Stimulated activated CD4-positive, alpha-beta T cell treated with anti-CD3 and anti-CD28 coated beads, Interleukin-12 subunit alpha, Interleukin-12 subunit beta, amount 100 ng/mL, for 24 hours (primary cell): ENCODE data around the gene ZNF628.
"Not testable (repeated sequence)": the region's sequence is repeated elsewhere in the genome, so short reads cannot be mapped to it uniquely, and the experiment has no call there.

ENCODE experiments used
- DNase-seq, 2 experiments: peaks; one replicate each; pipeline ENCODE4 v3.0.0-alpha.2; 2020; ENCODE audit warnings: low read depth in 2 of 2

The ZNF628 gene

DNA sequence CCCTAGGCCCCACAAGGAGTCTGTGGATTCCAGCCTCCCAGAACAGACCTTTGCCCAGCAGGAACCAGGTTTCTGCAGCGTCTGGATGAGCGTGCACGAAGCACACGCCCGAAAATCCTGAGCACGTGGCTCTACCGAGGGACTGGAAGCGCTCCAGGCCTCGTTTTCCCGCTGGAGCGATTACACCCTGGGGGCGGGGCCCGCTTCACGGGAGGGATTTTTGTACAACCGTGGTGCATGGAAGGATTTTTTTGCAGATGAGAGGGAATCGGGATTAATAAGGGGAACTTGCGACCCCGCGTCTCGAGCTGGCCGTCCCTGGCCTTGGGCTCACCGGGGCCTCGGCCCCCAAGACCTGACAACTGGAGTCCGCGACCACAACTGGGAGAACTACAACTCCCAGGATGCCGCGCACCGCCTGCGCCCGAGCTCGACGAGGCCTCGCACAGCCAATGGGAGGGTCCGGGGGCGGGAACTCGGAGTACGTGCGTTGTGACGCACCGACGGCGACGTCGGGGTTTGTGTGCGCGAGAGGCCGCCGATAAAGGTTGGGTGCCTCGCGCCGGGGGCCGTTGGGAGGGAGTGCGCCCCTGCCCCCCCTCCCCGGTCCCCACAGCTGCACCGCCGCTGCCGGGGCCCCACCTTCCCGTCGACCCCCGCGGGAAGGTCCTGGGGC is at the start of gene ZNF628:
Gene ZNF628, plus strand, starts transcription at position 518 of the 676 bp plus-strand sequence. CDS start 3,294 bp downstream, outside the sequence.
- DNase-seq: peak; percentile 93 to 97

DNA sequence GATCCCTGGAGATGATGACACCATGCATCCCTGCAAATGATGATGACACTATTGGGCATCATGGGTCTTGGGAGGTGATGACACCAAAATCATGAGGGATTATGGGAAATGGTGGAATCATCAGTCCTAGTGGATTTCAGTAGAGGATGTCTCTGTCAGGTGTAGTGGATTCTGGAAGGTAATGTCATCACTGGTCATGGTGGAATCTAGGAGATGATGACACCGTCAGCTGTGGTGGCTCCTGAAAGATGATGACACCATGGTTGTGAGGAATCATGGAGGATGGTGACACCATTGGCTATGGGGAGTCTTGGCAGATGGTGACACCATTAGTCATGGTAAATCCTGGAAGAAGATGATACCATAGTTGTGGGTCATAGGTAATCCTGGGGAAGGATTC is 45.2 kb upstream of the ZNF628 start:
- no peak for DNase-seq

DNA sequence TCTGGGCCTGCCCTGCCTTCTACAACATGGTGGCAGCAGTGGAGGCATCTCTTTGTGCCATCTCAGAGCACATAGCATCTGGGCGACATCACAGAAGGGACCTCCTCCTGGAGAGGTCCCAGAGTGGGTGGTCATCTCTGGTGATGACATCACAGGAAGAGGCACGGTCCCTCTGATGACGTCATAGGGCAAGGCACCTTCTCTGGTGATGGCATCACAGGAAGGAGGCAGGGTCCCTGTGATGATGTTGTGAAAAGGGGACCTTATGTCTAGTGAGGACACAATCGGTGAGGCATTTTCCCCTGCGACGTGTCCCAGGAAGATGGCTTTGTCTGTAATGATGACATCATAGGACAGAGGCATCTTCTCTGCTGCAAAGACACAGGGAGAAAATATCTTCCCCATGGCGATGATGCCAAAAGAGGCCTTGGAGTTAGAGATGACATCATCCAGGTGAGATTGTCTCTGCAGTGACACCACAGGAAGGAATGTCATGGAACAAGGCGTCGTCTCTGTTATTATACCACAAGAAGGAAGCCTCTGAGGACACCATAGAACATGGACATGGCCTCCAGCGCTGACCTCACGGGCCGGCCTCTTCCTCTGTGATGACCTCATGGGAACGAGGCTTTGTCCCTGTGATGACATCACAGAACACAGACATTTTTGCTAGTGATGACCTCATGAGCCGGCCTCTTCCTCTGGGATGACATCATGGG is 44.0 kb upstream of the ZNF628 start:
- DNase-seq: no peak

DNA sequence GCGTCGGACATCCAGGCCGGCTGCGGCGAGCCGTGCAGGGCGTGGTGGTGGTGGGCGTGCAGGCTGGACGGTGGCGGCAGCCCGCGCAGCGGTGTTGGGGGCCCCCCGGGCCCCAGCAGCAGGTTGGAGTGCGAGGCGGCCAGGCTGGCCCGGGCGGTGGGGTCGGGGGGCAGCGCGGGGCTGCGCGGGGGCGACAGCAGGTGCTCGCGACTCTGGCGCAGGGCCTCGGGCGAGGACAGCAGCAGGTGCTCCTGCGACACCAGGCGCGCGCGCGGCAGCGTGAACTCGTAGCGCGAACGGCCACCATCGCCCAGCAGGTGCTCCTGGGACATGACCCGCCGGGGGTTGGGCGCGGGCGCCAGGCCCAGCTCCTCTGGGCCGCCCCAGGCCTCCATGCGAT is 43.1 kb upstream of the ZNF628 start:
- DNase-seq: no peak

DNA sequence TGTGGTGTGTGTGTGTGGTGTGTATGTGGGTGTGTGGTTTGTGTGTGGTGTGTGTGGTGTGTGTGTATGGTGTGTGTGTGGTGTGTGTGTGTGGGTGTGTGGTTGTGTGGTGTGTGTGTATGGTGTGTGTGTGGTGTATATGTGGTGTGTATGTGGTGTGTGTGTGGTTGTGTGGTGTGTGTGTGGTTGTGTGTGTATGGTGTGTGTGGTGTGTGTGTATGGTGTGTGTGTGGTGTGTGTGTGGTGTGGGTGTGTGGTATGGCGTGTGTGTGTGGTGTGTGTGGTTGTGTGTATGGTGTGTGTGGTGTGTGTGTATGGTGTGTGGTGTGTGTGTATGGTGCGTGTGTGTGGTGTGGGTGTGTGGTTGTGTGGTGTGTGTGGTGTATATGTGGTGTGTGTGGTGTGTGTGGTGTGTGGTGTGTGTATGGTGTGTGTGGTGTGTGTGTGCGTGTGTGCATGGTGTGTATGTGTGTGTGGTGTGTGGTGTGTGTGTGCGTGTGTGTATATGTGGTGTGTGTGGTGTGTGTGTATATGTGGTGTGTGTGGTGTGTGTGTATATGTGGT is 42.0 kb upstream of the ZNF628 start:
- DNase-seq: no peak

DNA sequence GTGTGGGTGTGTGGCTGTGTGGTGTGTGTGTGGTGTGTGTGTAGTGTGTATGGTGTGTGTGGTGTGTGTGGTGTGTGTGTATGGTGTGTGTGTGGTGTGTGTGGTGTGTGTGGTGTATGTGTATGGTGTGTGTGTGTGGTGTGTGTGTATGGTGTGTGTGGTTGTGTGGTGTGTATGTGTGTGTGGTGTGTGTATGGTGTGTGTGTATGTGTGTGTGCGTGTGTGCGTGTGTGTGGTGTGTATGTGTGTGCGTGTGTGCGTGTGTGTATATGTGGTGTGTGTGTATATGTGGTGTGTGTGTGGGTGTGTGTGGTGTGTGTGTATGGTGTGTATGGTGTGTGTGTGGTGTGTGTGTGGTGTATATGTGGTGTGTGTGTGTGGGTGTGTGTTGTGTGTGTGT is 41.4 kb upstream of the ZNF628 start:
- no peak for DNase-seq

DNA sequence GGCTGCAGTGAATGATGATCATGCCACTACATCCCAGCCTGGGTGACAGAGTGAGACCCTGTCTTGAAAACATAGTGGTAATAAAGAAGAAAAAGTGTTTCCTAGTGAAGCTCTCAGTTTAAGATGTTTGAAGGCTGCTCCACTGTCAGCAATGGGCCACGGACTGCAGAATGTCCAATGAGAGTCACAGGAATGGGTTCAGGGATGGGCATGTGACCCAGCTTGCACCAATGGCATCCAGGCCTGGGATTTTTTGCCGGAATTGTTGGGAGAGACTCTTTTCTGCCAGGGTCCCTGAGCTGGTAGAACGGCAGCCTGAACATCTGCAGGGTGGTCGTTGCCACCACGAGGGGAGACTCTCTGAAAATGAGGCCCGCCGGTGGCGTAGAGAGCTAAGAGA is 39.6 kb upstream of the ZNF628 start:
- DNase-seq: no peak

DNA sequence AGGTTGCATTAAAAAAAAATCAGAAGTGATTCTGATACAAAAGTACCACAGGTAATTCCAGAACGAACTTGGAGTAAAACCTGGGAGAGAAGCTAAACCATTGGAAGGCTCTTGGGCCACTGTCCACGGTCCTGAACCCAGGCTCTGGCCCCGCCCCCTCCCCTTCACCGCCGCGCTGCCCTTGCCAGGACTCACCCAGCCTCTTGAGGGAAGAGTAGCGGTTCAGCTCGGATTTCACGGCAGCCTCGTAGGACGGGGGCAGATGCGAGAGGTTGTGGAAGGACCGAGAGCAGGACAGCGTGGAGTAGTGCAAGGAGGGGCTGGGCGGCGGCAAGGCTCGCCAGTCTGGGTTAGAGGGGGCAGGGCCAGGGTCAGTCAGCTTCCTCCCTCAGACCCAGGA is 39.0 kb upstream of the ZNF628 start:
- DNase-seq: no peak

DNA sequence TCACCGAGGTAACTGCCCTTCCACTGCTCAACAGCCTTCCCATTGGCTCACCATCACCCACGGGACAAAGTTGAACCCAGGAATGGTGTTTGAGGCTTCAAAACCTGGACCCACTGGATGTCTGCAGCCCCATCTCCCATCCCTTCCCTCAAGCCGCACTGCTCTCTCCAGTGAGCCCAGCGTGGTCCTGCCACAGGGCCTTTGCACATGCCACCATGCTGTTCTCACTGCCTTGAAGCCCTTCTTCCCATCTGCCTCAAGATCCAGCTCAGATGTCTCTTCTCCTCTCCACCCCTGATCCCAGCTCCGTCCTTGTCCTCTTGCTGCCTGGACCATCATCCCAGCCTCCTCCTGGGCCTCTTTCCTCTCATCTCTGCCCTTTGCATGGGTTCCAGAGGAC is 37.4 kb upstream of the ZNF628 start:
- no peak for DNase-seq

DNA sequence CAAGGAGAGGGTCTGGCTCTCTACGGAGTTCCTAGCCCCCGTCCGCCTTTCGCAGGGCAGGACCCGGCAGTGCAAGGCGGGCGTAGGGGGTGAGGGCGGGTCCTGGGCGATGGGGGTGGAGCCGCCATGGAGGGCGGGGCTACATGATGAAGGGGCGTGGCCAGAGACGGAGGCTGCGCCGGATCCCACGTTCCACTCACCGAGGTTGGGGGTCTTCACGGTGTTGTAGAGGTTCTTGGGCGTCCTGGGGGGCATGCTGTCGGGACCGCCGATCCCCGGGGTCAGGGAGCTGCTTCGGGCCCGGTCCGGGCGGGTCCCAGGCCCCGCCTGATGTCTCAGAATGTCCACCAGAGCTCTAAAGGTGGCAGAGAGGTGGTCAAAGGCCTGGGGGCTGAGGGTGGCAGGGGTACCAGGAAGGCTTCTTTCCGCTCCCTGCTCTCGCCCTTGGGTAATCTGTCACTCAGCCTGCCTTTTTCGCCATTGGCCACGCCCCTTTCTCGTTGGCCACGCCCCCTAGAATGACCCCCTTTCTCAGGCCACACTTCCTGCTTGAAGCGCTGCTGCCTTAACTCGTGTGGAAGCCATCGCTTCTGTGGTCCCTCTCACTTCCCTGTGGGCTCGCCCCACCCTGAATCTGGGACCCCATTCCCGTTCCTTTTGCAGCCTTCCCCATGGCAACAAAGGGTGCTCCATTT is 35.9 kb upstream of the ZNF628 start:
- no peak for DNase-seq

DNA sequence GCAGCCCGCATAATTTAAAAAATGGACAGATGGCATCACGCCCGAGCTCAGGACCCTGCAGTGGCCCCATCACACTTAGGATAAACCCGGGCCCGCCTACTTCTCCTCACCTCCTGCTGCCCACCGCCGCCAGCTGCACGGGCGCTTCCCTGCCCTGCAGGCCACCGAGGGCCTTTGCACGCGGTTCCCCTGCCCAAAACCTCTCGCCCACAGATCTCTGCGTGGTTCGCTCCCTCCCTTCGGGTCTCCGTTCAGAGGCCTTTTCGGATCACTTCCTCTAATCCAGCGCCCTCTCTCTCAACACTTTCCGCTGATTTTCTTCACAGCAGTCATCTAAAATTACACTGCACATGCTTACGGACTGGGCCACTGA is 35.1 kb upstream of the ZNF628 start:
- no peak for DNase-seq

DNA sequence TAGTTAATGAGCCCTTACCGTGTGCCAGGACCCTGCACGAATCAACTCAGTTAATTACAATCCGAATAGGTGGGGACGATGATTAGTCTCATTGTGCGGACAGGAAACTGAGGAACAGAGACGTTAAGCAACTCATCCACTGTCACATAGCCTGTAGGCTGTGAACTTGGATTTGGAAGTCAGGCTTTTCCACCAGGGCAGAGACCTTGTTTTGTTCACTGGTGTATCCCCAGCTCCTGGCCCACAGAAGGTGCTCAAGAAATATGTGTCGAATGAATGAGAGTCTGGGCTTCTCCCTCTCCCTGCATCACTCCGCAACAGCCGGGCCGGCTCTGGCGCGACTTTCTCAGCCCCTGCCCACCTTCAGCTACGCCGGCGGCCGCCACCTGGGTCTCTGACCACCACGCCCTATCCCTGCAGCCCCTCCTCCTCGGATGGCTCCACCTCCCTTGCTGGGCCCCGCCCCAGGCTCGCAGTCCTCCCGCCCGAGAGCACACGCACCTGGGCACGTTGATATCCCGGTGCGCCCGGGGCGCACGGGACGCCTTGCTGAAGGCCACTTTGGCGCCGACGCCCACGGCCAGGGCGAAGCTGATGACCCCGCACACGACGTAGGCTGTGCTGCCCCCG is 34.6 kb upstream of the ZNF628 start:
- DNase-seq: no peak

DNA sequence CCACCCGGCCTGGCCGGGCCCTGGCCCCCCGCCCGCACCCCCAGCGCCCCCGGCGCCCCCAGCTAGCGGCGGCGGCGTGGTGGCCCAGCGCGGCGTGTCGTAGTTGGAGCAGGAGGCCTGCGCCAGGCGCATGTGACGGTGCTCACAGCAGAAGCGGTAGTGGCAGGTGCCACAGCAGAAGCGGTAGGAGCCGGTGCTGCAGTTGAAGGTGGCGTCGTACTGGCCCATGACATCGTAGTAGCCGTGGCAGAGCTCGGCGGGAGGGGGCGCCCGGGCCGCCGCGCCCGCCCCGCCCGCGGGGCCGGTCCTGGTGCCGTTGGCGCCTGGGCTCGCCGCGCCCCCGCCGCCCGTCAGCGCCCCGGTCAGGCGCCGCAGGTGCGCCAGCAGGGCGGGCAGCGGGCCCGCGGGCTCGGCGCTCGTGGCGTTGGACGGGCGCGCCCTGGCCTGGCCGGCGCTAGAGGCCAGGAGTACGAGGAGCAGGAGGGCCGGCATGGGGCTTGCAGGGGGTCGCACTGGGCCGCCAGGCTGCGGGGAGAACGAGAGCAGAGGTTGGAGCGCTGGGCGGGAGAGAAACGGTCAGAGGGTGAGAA is 34.0 kb upstream of the ZNF628 start:
- DNase-seq: no peak

DNA sequence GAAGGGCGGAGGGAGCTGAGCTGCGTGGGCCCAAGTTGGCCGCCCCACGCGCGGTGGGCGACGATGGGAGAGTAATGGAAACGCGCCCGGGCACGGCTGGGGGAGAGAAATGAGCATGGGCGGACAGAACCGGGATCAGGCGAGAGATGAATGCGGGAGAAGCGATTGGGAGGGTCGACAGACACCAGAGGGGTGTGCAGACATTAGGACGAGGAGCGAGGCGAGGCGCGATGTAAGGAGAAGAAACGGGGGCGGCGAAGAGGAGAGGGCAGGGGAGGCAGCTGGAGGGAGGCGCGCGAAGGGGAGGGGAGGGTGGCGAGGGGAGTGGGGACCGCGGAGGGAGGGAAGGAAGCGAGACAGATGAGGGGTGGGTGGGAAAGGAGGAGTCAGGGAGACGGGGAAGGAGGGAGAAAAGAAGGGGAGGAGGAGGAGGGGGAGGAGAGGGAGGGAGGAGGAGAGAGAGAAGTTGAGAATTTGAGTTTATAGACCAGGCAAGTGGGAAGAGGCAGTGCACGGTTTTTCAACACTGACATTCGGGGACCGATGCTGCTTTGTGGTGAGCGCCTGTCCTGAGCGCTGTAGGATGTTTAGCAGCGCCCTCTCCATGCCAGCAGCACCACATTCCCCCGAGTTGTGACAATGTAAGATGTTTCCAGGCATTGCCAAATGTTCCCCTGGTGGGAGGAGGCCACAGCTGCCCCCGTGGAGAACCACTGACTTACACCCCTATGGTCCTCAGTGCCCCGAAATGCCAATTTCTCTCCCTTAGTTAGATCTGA is 33.2 kb upstream of the ZNF628 start, which contains the start of gene SHISA7:
Gene SHISA7, minus strand, starts transcription at position 256 of the 779 bp plus-strand sequence. CDS start 437 bp downstream, outside the sequence.
- no peak for DNase-seq

DNA sequence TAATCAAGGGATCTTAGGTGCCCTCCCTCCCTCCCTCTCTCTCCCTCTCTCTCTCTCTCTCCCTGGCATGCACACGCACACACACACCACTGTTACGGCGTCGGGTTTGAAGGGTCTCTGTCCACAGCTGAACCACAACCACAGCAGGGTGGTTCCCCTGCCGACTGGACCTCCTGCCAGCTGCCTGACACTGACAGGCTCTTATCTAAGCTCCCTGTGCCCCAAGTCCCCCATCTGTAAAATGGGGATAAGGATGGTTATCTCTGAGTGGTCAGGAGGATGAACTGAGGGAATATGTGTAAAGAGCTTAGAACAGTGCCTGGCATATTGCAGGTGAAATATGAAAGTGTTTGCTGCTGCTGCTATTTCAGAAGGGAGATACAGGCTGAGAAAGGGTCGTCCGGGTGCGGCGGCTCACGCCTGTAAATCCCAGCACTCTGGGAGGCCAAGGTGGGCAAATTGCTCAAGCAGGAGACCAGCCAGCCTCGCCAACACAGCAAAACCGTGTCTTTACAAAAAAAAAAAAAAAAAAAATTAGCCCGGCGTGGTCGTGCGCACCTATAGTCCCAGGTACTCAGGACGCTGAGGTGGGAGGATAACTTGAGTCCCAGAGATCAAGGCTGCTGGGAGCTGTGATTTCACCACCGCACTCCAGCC is 32.5 kb upstream of the ZNF628 start:
- no peak for DNase-seq

DNA sequence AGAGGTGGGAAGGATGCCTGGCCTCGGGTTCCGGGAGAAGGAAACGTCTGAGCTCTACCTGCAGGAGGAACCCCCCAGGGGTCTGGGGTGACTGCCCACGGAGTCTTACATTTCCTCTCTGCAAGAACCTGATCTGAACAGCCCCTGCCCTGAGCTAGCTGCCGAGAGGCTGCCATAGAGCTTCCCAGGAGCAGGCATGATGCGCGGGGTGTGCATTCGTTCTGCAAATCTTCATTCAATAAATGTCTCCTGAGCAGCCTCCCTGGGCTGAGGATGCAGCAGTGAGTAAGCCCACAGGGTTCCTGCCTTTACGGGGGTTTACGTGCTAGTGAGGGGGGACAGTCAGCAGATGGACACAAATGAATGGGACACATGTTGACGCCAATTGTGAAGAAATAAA is 31.8 kb upstream of the ZNF628 start:
- no peak for DNase-seq

DNA sequence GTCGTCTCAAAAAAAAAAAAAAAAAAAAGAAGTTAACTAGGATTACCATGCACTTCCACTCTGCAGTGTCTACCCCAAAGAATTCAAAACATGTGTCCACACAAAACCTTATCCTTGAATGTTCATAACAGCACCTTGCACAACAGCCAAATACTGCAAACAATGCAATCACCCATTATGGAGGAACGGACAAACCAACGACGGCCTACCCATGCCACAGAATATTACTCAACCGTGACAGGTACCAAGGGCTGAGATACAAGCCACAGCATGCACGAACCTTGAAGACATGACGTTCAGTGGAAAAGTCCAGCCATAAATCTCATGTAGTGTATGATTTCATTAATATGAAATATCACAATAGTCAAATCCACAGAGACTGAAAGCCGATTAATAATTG is 30.4 kb upstream of the ZNF628 start:
- no peak for DNase-seq

DNA sequence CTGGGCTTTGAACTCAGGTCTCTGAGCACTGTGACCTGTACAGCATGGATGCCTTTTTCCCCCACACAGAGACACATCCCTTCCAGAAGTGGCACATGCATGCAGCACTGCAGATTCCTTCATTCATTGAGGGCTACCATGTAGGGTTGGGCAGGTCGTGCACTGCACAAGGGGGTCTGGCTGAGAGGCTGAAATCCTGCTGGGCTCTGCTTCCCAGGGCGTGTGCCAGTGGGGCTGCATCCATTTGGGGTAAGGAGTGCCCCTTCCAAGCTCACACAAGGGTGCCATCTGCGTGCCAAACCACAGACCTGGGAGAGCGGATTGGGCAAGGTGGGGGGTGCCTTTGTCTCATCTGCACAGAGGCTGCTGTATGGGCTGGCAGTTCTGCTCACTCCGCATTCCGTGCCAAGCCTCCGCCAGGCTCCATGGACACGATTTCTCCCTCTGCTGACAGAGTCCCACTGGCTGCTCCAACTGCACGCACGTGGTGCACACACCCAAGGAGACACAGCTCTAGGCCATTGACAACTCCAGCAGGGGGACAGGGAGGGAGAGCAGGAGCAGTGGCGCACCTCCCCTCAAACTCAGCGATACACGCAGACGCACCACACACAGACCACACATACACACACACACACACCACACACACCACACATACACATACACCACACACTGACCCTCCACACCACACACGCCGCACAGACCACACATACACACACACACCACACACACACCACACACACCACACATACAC is 28.8 kb upstream of the ZNF628 start:
- no peak for DNase-seq

DNA sequence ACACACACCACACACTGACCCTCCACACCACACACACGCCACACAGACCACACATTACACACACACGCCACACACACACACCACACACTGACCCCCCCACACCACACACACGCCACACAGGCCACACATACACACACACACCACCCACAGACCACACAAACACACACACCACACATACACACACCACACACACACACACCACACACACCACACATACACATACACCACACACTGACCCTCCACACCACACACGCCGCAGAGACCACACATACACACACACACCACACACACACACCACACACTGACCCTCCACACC is 28.3 kb upstream of the ZNF628 start:
- DNase-seq: not testable (repeated sequence)

DNA sequence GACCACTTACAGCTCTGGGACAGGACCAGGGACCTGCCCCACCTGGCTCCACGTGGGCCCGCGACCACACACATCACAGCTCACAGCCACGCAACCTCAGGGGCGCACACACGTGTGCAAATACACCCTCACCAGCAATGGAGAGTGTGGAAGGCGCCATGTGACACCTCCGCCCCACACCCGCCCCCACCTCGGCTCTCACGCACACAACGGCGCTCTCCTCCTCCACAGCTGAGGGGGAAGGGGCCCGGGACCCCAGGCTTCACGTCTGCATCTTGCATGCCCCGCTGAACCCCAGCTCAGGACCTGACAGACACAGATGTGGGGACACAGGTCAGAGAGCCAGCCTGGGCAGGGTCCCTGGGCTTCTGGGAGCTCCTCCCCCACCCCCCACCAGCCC is 26.9 kb upstream of the ZNF628 start:
- no peak for DNase-seq
